ENCODE measurements around the gene IPO8.

GRCh38 chr12:30687265-30687986, 8.2 kb downstream of the IPO8 start:
- no peak for TF ChIP-seq CTCF (IDR thresholded peaks at IDR 0.05)
- TF ChIP-seq POLR2AphosphoS5 (IDR thresholded peaks at IDR 0.05), result no peak
